ENCODE measurements around the gene KRTAP2-2.
A peak's percentile ranks its signal among the peaks of the same experiment; 100 is the strongest.
"Not testable (repeated sequence)": the region's sequence is repeated elsewhere in the genome, so short reads cannot be mapped to it uniquely, and the experiment has no call there.

KRTAP2-2 gene

DNA sequence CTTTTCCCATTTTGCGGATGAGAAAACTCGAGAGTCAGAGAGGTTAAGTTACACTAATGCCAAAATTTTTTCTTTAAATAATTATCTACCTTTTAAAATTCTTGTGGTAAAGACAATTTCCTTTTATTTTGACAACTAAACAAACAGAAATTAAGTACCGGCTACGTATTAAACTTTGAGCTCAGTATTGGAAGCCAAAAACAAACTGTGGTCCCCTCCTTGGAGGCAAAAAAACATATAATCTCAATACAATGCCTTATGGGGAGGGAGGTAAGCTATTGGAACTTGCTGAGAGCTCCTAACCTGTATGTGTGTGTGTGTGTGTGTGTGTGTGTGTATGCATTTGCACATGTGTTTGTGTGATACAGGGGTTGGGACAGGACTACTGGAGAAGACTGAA lies 8.4 kb upstream of the KRTAP2-2 start:
- no peak for DNase-seq

DNA sequence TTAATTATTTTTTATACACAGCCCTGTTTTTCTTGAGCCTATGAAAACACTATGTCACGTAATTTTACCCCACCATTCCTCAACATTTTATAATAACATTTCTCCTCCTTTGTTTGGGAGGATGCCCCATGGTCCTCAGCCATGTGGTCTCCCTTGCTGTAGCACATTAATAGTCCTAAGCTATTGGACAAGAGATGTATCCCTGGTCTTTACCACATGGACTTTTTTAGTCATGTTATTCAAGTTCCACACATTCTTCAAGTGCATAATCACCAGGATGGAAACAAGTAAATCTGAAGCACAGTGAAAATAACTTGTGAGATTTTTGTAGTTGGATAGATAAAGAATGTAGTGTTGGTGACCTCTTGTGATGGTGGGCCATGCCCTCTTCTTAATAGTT lies 6.9 kb upstream of the KRTAP2-2 start:
- peak; percentile 93 for DNase-seq

DNA sequence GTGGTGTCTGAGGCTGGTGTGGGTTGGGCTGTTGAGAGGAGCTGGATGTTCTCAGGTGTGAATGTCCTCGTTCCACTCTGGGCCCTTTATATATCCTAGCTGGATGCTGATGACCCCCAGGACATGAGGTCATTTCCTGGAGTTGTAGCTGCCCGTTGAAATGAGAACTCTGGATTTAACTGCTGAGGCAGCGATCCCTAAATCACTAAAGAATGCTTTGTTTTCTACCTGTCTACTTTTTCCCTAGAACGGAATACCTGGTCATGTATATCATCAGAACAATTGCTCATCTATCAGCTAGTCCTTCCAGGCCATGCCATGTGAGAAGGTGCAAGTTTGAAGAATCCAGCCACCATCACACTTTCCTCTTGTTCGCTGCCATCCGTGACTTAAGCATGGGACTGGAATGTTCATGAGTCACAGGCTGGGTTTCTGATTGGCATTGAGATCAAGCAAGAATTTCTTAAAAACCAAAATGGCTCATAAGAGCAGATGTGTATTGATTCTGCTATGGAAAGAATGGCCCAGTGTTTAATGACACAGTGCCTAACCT lies 5.1 kb upstream of the KRTAP2-2 start, which contains the start of gene KRTAP2-3:
Gene KRTAP2-3, minus strand, starts transcription at position 63 of the 553 bp plus-strand sequence. CDS start 64 bp downstream, outside the sequence.
- DNase-seq: peak; percentile 99

DNA sequence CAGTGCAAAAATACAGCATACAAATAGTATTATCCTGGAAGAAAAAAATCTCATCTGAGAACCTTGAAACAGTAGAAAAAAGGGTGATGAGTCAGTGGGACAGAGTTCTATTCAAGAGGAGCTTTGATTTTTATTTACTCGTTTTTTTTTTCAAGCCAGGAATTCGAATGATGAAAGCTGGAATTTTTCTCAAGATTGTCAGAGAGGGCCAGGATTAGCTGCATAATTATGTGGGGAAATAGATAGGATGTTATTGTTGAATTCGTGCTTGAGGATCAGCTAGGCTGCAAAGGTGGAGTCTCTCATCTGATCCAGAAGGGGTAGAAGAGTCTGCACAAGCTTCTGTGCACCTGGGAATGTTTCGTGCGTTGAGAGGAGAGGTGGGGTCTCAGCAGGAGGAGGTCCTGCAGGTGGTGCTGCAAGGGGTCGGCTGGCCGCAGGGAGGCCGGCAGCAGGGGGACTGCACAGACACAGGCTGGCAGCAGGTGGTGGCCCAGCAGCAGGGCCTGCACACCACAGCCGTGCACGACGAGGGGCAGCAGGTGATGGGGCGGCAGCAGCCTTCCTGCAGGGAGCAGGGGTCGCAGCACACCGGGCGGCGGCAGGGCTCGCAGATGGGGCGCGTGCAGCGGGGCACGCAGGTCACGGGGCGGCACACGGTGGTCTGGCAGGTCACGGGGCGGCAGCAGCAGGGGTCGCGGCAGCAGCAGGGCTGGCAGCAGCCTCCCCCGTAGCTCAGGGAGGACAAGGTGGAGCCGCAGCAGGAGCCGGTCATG lies 4.4 kb upstream of the KRTAP2-2 start:
- DNase-seq: peak; percentile 89

DNA sequence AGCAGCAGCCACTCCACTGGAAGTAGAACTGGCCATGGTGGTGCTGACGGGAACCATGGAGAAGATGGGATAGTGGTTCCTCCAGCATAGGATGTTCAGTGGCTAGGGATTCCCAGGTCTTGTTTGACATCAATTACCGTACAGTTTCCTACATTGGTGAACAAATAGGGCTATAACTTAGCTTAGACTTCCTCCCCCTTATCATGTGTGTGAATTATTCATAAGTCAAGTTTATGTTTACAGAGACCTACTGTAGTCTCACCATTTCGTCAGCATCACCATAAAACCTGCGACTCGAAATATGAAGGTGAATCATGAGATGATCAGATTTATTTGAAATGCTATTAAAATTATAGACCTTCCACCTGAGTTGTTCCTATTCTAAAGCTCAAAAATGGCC lies 3.7 kb upstream of the KRTAP2-2 start:
- peak; percentile 50 for DNase-seq

DNA sequence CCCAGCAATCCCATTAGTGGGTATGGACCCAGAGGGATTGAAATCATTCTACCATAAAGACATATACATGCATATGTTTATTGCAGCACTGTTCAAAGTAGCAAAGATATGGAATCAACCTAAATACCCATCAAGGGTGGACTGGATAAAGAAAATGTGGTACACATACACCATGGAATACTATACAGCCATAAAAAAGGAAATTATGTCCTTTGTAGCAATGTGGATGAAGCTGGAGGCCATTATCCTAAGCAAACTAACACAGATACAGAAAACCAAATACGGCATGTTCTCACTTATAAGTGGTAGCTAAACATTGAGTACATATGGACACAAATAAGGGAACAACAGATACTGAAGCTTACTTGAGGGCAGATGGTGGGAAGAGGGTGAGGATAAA lies 2.5 kb upstream of the KRTAP2-2 start:
- DNase-seq: no peak

DNA sequence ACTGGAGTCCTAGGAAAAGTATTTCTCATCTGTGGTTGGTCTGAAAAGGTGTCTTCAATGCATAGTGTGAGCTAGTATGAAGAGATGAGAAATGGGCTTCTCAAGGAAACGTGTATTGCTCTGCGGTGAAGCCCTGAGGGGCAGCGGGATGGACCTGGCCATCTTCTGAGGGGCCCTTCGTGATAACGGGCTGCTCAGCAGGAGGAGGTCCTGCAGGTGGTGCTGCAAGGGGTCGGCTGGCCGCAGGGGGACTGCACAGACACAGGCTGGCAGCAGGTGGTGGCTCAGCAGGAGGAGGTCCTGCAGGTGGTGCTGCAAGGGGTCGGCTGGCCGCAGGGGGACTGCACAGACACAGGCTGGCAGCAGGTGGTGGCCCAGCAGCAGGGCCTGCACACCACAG lies 474 bp downstream of the KRTAP2-2 start:
- not testable (repeated sequence) for DNase-seq

DNA sequence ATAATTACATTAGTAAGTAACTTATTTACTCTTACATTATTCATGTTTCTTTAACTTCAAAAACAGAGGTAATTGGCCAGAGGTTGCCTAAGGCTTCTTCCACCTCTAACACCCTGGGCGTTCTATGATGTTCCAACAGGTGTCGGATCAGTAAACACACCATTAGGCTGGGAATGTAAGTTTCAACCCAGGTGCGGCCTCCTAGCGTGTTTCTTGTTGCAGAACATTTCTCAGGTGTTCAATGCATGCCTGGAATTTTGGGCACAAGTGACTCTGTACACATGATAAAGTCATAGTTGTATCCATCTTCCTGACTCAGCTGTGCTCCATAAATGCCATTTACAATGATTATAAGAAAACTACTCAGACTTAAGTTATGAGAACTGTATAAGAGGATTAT lies 1.0 kb downstream of the KRTAP2-2 start:
- DNase-seq: no peak

DNA sequence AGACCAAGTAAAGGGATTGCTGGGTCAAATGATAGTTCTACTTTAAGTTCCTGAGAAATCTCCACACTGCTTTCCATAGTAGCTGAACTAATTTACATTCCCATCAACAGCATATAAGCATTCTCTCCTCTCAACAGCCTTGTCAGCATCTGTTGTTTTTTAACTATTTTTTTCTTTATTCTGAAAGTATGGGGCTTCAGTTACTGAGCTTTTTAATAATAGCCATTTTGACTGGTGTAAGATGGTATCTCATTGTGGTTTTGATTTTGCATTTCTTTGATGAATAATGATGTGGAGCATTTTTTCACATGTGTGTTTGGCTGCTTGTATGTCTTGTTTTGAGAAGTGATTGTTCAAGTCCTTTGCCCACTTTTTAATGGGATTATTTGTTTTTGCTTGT lies 2.5 kb downstream of the KRTAP2-2 start:
- no peak for DNase-seq

DNA sequence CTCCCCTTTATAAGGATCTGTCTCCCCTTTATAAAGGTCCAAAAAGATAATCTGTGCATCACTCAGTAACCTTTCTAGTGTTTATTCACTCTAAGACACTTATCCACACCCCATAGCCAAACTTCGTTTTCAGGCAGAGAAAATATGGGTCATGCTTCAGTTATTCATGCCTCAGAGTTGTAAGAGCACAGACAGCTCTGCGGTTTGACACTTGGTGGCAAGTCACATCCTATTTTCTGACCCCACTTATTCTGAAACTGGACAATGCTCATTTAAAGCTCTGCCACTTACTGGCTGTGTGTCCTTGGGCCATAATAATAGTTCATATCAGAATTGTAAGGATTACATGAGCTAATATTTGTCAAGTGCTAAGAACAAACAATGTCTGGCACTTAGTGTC lies 5.9 kb downstream of the KRTAP2-2 start:
- DNase-seq: no peak

DNA sequence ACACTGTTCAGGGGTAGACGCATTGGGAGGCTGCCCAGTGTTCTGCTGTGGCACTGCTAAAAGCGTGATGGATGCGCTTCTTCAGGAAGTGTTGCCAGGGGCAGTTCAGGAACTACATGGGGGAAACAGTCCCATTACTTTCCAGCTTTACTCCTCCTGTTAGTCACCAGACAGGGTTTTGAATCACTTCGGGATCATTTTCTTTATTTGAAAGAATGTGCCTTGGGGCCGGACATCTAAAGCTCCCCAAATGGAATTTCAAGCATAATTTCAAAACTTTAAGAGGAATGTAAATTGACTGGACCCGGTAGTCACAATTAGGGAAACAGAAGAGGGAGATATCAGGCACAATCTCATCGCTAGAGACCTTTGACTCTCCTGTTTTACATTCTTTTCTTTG lies 6.6 kb downstream of the KRTAP2-2 start:
- no peak for DNase-seq

DNA sequence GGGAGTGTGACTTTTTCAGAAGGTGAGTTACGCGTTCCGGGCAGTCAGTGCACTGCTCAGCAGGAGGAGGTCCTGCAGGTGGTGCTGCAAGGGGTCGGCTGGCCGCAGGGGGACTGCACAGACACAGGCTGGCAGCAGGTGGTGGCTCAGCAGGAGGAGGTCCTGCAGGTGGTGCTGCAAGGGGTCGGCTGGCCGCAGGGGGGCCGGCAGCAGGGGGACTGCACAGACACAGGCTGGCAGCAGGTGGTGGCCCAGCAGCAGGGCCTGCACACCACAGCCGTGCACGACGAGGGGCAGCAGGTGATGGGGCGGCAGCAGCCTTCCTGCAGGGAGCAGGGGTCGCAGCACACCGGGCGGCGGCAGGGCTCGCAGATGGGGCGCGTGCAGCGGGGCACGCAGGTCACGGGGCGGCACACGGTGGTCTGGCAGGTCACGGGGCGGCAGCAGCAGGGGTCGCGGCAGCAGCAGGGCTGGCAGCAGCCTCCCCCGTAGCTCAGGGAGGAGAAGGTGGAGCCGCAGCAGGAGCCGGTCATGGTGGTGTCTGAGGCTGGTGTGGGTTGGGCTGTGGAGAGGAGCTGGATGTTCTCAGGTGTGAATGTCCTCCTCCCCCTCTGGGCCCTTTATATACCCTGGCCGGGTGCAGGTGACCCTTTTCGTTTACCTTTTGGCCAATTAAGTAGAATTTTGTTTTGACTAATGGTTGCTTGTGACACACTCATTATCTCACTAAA lies 8.1 kb downstream of the KRTAP2-2 start, which contains the start of gene KRTAP2-1:
Gene KRTAP2-1, minus strand, starts transcription at position 582 of the 731 bp plus-strand sequence. Its CDS starts 49 bp downstream, at position 533.
- not testable (repeated sequence) for DNase-seq

DNA sequence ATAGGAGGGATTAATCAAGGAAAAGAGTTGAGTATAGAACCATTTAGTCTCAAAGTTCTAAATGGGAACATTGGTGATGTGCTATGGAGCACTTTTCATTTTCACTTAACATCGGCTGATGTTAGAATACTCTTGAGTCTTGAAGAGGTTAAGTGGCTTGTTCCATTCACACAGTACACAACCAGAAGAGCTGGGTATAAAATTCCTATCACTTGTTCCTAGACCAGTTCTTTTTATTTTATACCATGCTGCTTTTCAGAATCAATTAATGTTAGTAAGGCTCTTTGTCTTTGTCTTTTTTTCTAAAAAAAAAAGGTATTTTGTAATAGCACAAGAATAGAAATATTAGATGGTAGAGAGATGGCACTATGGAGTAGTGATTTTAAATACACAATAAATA lies 12.1 kb downstream of the KRTAP2-2 start:
- DNase-seq: no peak

DNA sequence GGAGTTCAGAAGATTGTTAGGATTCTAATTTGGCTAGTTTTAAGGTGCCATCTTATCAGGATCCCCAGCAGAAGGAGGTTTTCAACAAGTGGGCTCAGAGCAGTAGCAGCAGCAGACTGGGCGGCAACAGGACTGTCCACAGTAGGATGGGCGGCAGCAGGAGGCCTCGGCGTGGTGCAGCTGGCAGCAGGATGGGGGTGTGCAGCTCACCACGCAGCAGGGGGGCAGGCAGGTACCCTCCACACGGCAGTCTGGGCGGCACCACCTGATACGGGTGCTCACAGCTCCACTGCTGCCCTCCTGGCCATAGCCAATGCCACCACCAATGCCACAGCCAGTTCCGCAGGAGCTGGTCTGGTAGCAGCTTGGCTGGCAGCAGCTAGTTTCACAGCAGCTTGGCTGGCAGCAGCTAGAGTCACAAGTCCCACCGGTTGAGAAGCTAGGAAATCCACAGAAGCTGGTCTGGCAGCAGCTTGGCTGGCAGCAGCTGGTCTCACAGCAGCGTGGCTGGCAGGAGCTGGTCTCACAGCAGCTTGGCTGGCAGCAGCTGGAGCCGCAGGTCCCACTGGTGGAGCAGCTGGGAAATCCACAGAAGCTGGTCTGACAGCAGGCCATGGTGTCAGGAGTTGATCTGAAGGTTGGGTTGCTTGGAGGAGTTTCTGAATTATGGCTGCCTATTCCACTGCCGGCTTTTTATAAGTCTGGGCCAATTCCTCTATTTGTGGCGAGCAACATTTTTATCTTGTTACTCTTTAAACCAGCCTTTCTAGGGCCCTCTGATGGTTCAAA lies 14.1 kb downstream of the KRTAP2-2 start, which contains the start of gene KRTAP1-1:
Gene KRTAP1-1, minus strand, starts transcription at position 668 of the 789 bp plus-strand sequence. Its CDS starts 53 bp downstream, at position 615.
- DNase-seq: not testable (repeated sequence)

DNA sequence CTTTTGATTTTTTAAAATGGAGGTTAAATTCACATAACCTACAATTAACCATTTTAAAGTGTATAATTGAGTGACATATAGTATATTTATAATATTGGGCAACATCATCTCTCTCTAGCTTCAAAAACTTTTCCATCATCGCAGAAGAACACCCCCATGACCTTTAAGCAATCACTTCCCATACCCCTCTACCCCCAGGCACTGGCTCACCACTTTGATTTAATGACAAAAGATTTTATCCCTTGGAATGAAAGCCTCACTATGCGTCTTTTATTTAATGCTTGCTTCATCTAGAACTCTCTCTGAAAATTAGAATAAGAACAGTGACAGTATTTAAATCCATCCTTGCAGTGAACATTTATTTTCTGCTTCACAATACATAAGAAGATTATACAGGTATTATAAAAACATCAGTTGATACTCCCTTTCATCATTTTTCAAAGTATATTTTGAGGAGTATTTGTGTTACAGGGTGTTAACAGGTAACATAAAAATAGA lies 17.1 kb downstream of the KRTAP2-2 start:
- no peak for DNase-seq

DNA sequence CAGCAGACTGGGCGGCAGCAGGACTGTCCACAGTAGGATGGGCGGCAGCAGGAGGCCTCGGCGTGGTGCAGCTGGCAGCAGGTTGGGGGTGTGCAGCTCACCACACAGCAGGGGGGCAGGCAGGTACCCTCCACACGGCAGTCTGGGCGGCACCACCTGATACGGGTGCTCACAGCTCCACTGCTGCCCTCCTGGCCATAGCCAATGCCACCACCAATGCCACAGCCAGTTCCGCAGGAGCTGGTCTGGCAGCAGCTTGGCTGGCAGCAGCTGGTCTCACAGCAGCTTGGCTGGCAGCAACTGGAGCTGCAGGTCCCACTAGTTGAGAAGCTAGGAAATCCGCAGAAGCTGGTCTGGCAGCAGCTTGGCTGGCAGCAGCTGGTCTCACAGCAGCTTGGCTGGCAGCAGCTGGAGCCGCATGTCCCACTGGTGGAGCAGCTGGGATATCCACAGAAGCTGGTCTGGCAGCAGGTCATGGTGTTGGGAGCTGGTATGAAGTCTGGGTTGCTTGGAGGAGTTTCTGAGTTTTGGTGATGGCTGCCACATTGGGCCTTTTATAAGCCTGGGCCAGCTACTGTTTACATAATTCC lies 20.6 kb downstream of the KRTAP2-2 start, which contains the start of gene KRTAP1-3:
Gene KRTAP1-3, minus strand, starts transcription at position 529 of the 590 bp plus-strand sequence. Its CDS starts 53 bp downstream, at position 476.
- not testable (repeated sequence) for DNase-seq

DNA sequence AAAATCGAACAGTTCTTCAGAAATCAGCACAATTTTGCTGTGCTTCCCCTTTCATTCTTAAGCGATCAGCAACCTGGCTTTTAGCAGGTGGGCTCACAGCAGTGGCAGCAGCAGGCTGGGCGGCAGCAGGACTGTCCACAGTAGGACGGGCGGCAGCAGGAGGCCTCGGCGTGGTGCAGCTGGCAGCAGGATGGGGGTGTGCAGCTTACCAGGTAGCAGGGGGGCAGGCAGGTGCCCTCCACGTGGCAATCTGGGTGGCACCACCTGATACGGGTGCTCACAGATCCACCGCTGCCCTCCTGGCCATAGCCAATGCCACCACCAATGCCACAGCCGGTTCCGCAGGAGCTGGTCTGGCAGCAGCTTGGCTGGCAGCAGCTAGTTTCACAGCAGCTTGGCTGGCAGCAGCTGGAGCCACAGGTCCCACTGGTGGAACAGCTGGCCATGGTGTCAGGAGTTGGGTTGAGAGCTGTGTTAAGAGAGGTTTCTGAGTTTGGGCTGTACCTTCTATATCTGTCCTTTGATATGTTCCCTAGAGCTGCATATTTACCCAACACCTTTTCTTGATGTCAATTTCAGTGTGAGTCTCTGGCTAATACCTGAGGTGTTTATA lies 25.3 kb downstream of the KRTAP2-2 start, which contains the start of gene KRTAP1-4:
Gene KRTAP1-4, minus strand, starts transcription at position 563 of the 613 bp plus-strand sequence. Its CDS starts 117 bp downstream, at position 446.
- DNase-seq: no peak

DNA sequence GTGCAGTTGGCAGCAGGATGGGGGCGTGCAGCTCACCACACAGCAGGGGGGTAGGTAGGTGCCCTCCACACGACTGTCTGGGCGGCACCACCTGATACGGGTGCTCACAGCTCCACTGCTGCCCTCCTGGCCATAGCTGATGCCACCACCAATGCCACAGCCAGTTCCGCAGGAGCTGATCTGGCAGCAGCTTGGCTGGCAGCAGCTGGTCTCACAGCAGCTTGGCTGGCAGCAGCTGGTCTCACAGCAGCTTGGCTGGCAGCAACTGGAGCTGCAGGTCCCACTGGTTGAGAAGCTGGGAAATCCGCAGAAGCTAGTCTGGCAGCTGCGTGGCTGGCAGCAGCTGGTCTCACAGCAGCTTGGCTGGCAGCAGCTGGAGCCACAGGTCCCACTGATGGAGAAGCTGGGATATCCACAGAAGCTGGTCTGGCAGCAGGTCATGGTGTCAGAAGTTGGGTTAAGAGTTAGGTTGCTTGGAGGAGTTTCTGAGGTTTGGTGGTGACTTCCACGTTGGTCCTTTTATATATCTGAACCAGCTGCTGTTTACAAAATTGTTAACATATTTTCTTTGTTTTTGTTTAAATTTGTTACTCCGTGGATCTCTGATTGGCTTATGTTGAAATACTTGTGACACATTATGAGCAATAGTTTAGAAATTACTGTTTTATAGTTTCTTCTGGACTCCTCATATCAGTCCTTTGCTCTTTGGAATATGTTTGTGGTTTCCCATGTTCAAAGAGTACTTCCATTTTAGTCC lies 28.1 kb downstream of the KRTAP2-2 start, which contains the start of gene KRTAP1-5:
Gene KRTAP1-5, minus strand, starts transcription at position 494 of the 757 bp plus-strand sequence. Its CDS starts 53 bp downstream, at position 441.
- no peak for DNase-seq

DNA sequence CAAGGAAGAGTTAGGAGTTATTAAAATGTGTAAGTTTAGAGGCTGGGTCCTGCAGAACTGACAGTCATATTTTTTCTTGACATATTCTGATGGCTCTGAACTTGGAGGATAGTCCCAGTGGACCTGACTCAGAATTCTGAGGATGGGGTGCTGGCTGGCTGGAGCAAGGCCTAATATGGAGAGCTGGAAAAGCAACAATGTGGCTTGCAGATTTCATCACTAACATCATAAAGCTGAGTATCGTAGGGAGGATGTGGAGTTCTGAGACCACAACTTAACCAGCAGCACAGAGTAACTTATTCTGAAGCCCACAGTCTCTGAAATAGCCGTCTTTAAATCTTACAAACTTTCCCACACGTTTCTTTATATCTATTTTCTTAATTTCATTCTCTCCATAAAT lies 30.3 kb downstream of the KRTAP2-2 start:
- no peak for DNase-seq

DNA sequence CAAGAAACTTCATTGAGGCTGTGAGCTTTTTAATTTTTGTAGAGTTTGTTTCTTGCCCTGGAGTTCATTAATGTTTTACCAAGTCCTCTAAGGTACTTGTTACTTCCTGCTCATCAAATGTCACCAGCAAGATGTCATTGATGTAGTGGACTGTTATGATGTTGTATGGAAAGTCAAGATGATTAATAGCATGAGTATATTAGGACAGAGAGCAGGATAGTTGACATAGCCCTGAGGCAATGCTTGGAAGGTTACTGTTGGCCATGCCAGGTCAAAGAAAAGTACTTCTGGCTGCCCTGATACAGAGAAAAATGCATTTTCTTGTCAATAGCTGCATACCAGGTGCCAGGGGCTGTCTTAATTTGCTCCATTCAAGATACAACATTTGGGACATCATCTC lies 34.7 kb downstream of the KRTAP2-2 start:
- no peak for DNase-seq

Data from kidney glomerular epithelial cell (primary cell).